Left cardiac atrium (tissue), 4 donors: ENCODE measurements around the gene ALG1L2. TPM values are rescaled to one million over a fixed set of nuclear protein-coding genes. Genes with fewer than 3 reads are reported as not detected.
"Not testable (repeated sequence)": the region's sequence is repeated elsewhere in the genome, so short reads cannot be mapped to it uniquely, and the experiment has no call there.

Experiments
- ATAC-seq, 2 donors: fragments of 200-7000 bp; cut with Tn5 transposase; one replicate each; pipeline ENCODE4 v1.9.1; 2020; ENCODE audit warnings: mild to moderate bottlenecking in 2 of 2, moderate library complexity in 2 of 2
- DNase-seq: peaks from one replicate; pipeline ENCODE4 v3.0.0-alpha.2; 2020
- intact Hi-C, 2 donors: fragments of 100-400 bp; cut with DNase I; formaldehyde crosslinking; loops; one replicate each; pipeline versions ENCODE4 v1.14.1 to v1.15.1; 2022 to 2023
- total RNA-seq, 2 donors: library from RNA; stranded (reverse); fragmentation: NEBNext Ultra II Directional; extraction: Animal tissue kit (Norgen Biotek cat#: 25700); gene quantifications; one replicate each; pipeline ENCODE4 v1.2.1, GENCODE V29; 2021
- donor health status: DM: no; HTN: yes; CAD: no.
- donor health status: DM: no; HTN: yes; CAD: no; lungs with severe emphysema.
- donor health status: DM: yes; HTN: yes; CAD: no.
- donor health status: Dilated cardiomyopathy.

ALG1L2 gene
- total RNA-seq, 2 donors from 2014 or later = 0.68 TPM; not detected in 1

GRCh38 chr3:130111865-130112747, 30.5 kb downstream of the ALG1L2 start:
- DNase-seq (peak; percentile 100), ATAC-seq (peak; percentile 48 to 69)
- intact Hi-C loops = not testable (repeated sequence)

GRCh38 chr3:130112748-130113073, 31.1 kb downstream of the ALG1L2 start:
- ATAC-seq = peak in 1 of 2 donors; percentile 37
- intact Hi-C loops, DNase-seq: not testable (repeated sequence)

- ATAC-seq, DNase-seq, intact Hi-C loops: not testable (repeated sequence)
Observed at GRCh38 chr3:130115400-130115799, 33.8 kb downstream of the ALG1L2 start.

GRCh38 chr3:130117933-130118332, 36.3 kb downstream of the ALG1L2 start:
- no peak for DNase-seq
- intact Hi-C loops = no loop called here
- ATAC-seq = no peak

GRCh38 chr3:130119824-130120223, 38.2 kb downstream of the ALG1L2 start:
- DNase-seq, ATAC-seq: not testable (repeated sequence)

GRCh38 chr3:130120291-130120690, 38.7 kb downstream of the ALG1L2 start:
- DNase-seq, ATAC-seq, intact Hi-C loops: not testable (repeated sequence)

More at GRCh38 chr3:130119824-130120223, 38.2 kb downstream of the ALG1L2 start:
- intact Hi-C loops = not testable (repeated sequence)

- DNase-seq, ATAC-seq, intact Hi-C loops: not testable (repeated sequence)
Observed at GRCh38 chr3:130122891-130123775, 41.5 kb downstream of the ALG1L2 start.

- ATAC-seq, DNase-seq: not testable (repeated sequence)
Observed at GRCh38 chr3:130125406-130125805, 43.8 kb downstream of the ALG1L2 start.

GRCh38 chr3:130136337-130136736, 54.7 kb downstream of the ALG1L2 start:
- intact Hi-C loops, DNase-seq, ATAC-seq: not testable (repeated sequence)

More at GRCh38 chr3:130125406-130125805, 43.8 kb downstream of the ALG1L2 start:
- intact Hi-C loops = not testable (repeated sequence)

GRCh38 chr3:130137685-130138084, 56.1 kb downstream of the ALG1L2 start:
- ATAC-seq, DNase-seq, intact Hi-C loops: not testable (repeated sequence)

- intact Hi-C loops, DNase-seq, ATAC-seq: not testable (repeated sequence)
Observed at GRCh38 chr3:130138992-130139391, 57.4 kb downstream of the ALG1L2 start.

GRCh38 chr3:130140756-130141155, 59.1 kb downstream of the ALG1L2 start:
- intact Hi-C loops, ATAC-seq, DNase-seq: not testable (repeated sequence)

GRCh38 chr3:130143648-130144327, 62.2 kb downstream of the ALG1L2 start:
- ATAC-seq, intact Hi-C loops, DNase-seq: not testable (repeated sequence)

GRCh38 chr3:130144328-130144650, 62.7 kb downstream of the ALG1L2 start:
- intact Hi-C loops, ATAC-seq, DNase-seq: not testable (repeated sequence)

GRCh38 chr3:130145456-130145855, 63.8 kb downstream of the ALG1L2 start:
- DNase-seq, ATAC-seq, intact Hi-C loops: not testable (repeated sequence)

GRCh38 chr3:130146465-130146864, 64.8 kb downstream of the ALG1L2 start:
- intact Hi-C loops, DNase-seq, ATAC-seq: not testable (repeated sequence)
